ENCODE measurements around the gene PRDX5.

PRDX5 gene

DNA sequence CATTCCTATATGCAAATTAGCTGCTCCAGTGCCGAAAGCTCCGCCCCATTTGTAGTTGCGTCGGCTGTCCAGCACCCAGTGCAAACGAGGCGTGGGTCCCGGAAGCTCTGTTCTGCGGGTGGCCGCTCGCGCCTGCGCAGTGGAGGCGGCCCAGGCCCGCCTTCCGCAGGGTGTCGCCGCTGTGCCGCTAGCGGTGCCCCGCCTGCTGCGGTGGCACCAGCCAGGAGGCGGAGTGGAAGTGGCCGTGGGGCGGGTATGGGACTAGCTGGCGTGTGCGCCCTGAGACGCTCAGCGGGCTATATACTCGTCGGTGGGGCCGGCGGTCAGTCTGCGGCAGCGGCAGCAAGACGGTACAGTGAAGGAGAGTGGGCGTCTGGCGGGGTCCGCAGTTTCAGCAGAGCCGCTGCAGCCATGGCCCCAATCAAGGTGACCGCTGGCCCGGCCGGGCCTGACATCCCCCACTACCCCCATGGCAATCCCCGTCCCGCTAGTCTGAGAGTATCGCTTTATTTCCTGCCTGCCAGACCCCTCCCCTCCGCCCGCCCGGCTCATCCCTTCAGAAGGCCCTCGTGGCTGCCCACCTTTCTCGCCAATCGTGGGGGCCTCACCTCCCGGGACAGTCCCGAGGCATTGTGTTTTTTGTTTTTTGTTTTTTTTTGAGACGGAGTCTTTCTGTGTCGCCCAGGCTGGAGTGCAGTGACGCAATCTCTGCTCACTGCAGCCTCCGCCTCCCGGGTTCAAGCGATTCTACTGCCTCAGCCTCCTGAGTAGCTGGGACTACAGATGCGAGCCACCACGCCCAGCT is at the start of gene PRDX5:
PRDX5 (plus strand) TSS at position 161 of the 805 bp plus-strand sequence; CDS start at position 256, 95 bp downstream.
- H3K4me1 Mint-ChIP-seq (ENCODE audit: low read depth) = peaks cover 21% of the 10 kb centered on the region
- peak within 1 kb of the TSS; percentile 97 for H3K4me3 Mint-ChIP-seq
- H3K36me3 Mint-ChIP-seq (ENCODE audit: low read depth) = peaks cover 37% of the 10 kb centered on the region
- H3K27ac Mint-ChIP-seq = peak within 1 kb of the TSS; percentile 100
- no peaks in the 10 kb centered on the region for H3K27me3 Mint-ChIP-seq (ENCODE audit: low read depth)
- no peaks in the 10 kb centered on the region for H3K9me3 Mint-ChIP-seq
- peak; percentile 97 for DNase-seq (ENCODE audit: low spot score)

- no peaks in the 10 kb centered on the region for H3K27me3 Mint-ChIP-seq (ENCODE audit: low read depth)
- peaks cover 7% of the 10 kb centered on the region for H3K36me3 Mint-ChIP-seq (ENCODE audit: low read depth)
- H3K9me3 Mint-ChIP-seq = no peaks in the 10 kb centered on the region
- H3K27ac Mint-ChIP-seq = peak overlapping the region; percentile 96
- H3K4me3 Mint-ChIP-seq = peak overlapping the region; percentile 96
- peak; percentile 58 for DNase-seq (ENCODE audit: low spot score)
- H3K4me1 Mint-ChIP-seq (ENCODE audit: low read depth) = peaks cover 24% of the 10 kb centered on the region
Measured at GRCh38 chr11:64268893-64269539, 48.9 kb upstream of the PRDX5 start.

DNA sequence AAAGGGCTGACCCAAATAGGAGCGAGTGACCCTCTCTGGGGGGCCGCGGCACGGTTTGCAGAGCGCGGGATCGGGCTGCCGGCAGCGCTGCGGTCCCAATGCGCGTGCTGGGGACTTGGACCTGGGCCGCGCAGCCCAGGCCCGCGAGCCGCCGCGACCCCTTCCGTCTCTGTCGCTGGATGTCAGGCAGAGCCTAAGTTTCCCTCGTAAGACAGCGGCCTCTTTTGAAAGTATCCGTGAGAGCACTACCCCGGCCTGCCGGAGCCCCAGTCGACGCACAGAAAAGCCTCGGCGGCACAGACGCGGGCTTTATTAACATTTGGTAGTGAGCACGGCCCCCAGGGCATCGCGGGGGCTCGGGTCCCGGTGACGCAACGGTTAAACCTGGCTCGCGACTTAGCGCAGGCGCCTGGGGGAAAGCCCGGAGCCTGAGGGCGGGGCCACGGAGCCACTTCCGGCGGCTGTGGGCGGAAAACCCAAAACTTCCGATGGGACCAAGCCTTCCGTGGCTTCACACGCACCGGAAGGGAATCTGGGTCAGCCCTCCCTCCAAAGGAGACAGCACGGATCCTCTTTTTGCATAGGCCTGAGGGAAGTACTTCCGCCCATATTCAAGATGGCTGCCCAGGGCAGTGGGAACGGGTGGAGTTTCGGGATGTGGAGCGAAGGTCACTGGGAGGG is 48.2 kb upstream of the PRDX5 start:
- Mint-ChIP-seq H3K9me3 (no peaks in the 10 kb centered on the region), H3K4me1 (ENCODE audit: low read depth) (peaks cover 24% of the 10 kb centered on the region), H3K27ac (peak overlapping the region; percentile 96), H3K27me3 (ENCODE audit: low read depth) (no peaks in the 10 kb centered on the region), H3K36me3 (ENCODE audit: low read depth) (peaks cover 7% of the 10 kb centered on the region), H3K4me3 (peak overlapping the region; percentile 96)
- peak; percentile 98 for DNase-seq (ENCODE audit: low spot score)

DNA sequence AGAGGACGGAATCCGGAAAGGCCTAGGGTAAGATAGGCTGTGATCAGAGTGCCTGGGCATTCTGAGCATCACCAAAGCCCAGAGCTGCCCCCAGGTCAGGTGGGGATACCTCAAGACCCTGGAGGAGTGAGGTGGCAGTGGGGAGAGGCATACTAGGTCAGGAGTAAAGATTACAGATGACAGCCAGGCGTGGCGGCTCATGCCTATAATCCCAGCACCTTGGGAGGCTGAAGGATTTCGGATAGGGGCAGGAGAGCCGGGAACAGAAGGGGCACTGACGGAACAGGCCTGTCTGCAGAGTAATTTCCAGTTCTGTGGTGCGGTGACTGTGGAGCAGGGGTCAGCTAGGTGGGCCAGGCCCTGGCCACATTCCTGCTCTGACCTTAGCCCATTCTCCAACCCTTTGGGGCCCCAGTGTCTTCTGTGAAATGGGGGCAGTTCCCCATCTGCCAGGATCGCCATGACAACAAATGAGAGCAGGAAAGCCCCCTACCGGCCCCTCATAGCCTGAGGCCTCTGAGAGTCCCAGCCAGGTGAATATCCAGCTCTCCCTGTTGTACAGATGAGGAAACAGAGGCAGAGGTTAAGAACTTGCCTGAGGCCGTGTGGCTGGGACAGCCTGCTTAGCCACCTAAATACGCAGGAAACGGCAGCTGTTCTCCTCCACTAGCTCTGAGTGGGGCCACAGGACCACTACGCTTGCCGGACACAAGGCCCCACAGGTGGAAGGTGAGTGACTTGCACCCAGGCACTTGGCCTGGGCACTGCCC is 42.7 kb upstream of the PRDX5 start:
- peaks cover 9% of the 10 kb centered on the region for H3K36me3 Mint-ChIP-seq (ENCODE audit: low read depth)
- no peak overlapping the region for H3K4me3 Mint-ChIP-seq
- no peak for DNase-seq (ENCODE audit: low spot score)
- peaks cover 8% of the 10 kb centered on the region for H3K4me1 Mint-ChIP-seq (ENCODE audit: low read depth)
- H3K9me3 Mint-ChIP-seq = no peaks in the 10 kb centered on the region
- no peak overlapping the region for H3K27ac Mint-ChIP-seq
- H3K27me3 Mint-ChIP-seq (ENCODE audit: low read depth) = no peaks in the 10 kb centered on the region

GRCh38 chr11:64275841-64276240 is 42.1 kb upstream of the PRDX5 start:
- Mint-ChIP-seq H3K27ac (no peak overlapping the region), H3K9me3 (no peaks in the 10 kb centered on the region), H3K4me1 (ENCODE audit: low read depth) (peaks cover 7% of the 10 kb centered on the region), H3K36me3 (ENCODE audit: low read depth) (peaks cover 8% of the 10 kb centered on the region), H3K27me3 (ENCODE audit: low read depth) (no peaks in the 10 kb centered on the region), H3K4me3 (no peak overlapping the region)
- no peak for DNase-seq (ENCODE audit: low spot score)

- Mint-ChIP-seq H3K27ac (no peak overlapping the region), H3K4me1 (ENCODE audit: low read depth) (peaks cover 5% of the 10 kb centered on the region), H3K27me3 (ENCODE audit: low read depth) (no peaks in the 10 kb centered on the region), H3K9me3 (no peaks in the 10 kb centered on the region), H3K36me3 (ENCODE audit: low read depth) (peaks cover 12% of the 10 kb centered on the region), H3K4me3 (no peak overlapping the region)
- DNase-seq (ENCODE audit: low spot score) = no peak
Measured at GRCh38 chr11:64276653-64277431, 41.1 kb upstream of the PRDX5 start.

- peaks cover 6% of the 10 kb centered on the region for H3K4me1 Mint-ChIP-seq (ENCODE audit: low read depth)
- no peaks in the 10 kb centered on the region for H3K9me3 Mint-ChIP-seq
- no peak overlapping the region for H3K27ac Mint-ChIP-seq
- DNase-seq (ENCODE audit: low spot score) = no peak
- no peaks in the 10 kb centered on the region for H3K27me3 Mint-ChIP-seq (ENCODE audit: low read depth)
- no peak overlapping the region for H3K4me3 Mint-ChIP-seq
- peaks cover 14% of the 10 kb centered on the region for H3K36me3 Mint-ChIP-seq (ENCODE audit: low read depth)
Measured at GRCh38 chr11:64278576-64279190, 39.2 kb upstream of the PRDX5 start.

DNA sequence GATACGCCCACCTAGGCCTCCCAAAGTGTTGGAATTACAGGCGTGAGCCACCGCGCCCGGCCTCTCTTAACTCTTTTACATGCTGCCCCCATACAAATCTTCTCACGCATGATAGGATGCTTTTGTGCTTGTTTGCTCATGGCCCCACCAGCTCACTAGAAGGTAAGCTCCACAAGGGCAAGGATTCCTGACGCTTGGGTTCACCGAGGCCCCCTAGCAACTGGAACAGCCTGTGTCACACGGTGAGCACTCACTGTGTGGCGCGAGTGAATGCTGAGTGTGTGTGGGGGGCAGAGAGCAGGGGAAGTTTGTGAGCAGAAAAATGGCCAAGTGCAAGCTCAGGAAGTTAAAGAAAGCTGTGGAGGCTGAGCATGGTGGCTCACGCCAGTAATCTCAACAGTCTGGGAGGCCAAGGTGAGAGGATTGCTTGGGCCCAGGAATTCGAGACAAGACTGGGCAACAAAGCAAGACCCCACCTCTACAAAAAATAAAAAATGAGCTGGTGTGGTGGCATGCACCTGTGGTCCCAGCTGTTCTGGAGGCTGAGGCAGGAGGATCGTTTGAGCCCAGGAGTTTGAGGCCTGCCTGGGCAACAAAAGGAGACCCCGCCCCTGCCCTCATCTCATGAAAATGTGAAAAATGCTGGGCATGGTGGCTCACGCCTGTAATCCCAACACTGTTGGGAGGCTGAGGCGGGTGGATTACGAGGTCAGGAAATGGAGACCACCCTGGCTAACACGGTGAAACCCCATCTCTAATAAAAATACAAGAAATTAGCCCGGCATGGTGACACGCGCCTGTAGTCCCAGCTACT is 35.8 kb upstream of the PRDX5 start:
- Mint-ChIP-seq H3K36me3 (ENCODE audit: low read depth) (peaks cover 14% of the 10 kb centered on the region), H3K4me1 (ENCODE audit: low read depth) (peaks cover 15% of the 10 kb centered on the region), H3K27me3 (ENCODE audit: low read depth) (no peaks in the 10 kb centered on the region), H3K9me3 (no peaks in the 10 kb centered on the region), H3K27ac (no peak overlapping the region), H3K4me3 (no peak overlapping the region)
- no peak for DNase-seq (ENCODE audit: low spot score)

- no peaks in the 10 kb centered on the region for H3K9me3 Mint-ChIP-seq
- peaks cover 14% of the 10 kb centered on the region for H3K36me3 Mint-ChIP-seq (ENCODE audit: low read depth)
- peak overlapping the region; percentile 84 for H3K4me3 Mint-ChIP-seq
- peak overlapping the region; percentile 28 for H3K27ac Mint-ChIP-seq
- H3K27me3 Mint-ChIP-seq (ENCODE audit: low read depth) = no peaks in the 10 kb centered on the region
- H3K4me1 Mint-ChIP-seq (ENCODE audit: low read depth) = peaks cover 15% of the 10 kb centered on the region
- no peak for DNase-seq (ENCODE audit: low spot score)
Measured at GRCh38 chr11:64283092-64283491, 34.8 kb upstream of the PRDX5 start.

DNA sequence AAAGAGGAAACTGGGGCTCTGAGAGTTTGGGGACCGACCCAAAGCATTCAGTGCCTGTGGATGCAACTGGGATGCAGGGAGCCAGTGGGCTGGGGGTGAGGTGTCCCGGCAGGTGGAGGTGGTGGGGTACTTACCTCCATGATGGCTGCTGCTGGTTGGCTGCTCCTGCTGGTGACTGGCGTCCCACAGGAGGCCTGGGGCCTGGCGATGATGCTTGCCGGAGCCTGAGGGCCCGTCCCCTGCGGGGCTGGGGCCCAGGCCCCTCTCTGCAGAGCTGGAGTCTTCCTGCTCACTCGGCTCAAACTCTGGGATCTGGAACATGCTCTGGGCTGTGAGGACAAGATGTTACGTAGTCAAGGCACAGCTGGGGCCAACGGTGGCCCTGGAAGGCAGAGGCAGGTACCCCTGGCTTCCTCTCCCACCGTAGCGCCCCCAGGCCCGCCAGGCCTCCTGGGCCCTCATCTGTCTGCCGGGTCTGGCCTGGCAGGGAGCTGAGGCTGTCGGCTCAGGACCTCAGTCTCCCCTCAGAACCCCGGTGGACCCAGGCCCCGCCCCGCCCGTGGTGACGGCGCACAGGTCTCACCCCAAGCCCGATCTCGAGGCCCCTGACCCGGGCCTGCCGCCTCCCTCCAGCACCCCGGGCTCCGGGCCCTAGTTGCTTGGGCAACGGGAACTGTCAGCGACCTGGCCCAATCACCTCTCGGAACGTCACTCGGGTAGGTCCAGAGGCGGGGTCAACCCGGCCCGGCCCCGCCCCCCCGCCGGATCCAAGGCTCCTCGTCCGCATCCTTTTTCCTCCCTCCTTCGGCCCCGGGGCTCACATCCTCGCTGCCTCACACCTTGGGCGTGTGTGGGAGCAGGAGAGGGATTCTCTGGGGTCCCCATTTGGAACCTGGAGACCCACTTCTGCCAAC is 33.6 kb upstream of the PRDX5 start, which contains the start of gene BAD:
BAD (minus strand) TSS at position 618 of the 914 bp plus-strand sequence; CDS start at position 321, 297 bp downstream.
- DNase-seq (ENCODE audit: low spot score) = peak; percentile 88
- Mint-ChIP-seq H3K4me1 (ENCODE audit: low read depth) (peaks cover 15% of the 10 kb centered on the region), H3K4me3 (peak within 1 kb of the TSS; percentile 85), H3K36me3 (ENCODE audit: low read depth) (peaks cover 8% of the 10 kb centered on the region), H3K27ac (peak within 1 kb of the TSS; percentile 91), H3K9me3 (no peaks in the 10 kb centered on the region), H3K27me3 (ENCODE audit: low read depth) (peaks cover under 1% of the 10 kb centered on the region)
